Measurements from ENCODE around the gene AHI1.

Gene AHI1

GRCh38 chr6:135328136-135328535, 169.4 kb downstream of the AHI1 start:
- no peak for DNase-seq (ENCODE audit: low spot score)

DNA sequence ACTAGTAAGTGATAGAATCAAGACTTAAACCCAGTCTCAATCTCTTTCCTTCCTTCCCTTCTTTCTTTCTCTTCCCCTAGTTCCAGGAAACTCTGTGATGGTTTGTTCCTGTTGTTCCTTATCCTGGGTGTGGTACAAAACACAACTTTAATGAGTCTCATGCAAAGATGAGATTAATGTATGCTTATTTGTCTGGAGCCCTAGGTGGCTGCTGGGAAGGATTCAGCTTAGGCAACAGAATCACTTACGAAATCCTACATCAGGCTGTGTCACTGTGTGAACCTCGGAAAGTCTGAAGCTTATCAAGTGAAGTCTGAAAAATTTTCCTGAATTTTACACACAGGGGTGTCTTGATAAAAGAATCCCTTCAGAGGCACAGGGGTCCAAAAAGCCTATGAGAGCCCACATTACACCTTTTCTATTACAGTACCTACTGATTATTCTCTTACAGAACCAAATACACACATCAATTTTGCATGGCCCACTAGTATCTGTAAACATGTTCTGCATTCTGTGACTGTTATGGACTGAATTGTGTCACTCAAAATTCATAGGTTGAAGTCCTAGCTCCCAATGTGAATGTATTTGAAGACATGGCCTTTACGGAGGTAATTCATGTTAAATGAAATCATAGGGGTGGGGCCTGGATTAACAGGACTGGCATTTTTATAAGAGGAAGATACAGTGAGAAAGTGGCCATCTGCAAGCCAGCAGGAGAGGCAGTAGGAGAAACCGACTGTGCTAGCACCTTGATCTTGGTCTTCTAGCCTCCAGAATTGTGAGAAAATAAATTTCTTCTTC, 171.7 kb downstream of the AHI1 start:
- DNase-seq (ENCODE audit: low spot score): no peak

DNA sequence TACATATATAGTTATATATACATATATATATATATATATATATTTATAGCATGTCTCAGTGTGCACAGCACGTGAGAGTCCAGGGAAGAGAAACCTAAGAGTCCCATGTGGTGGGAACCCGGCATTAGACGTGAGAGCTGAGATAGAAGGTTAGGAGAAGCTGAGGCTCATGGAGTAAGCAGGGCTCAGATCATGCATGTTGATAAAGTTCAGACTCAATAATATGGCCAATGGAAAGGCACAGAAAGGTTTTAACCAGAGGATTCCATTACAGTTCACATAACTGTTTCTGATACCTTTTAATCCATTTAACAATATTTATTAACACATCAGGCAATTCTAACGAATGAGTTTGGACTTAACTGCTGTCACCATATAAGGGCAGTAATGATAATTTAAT, 173.0 kb downstream of the AHI1 start:
- DNase-seq (ENCODE audit: low spot score): no peak

DNA sequence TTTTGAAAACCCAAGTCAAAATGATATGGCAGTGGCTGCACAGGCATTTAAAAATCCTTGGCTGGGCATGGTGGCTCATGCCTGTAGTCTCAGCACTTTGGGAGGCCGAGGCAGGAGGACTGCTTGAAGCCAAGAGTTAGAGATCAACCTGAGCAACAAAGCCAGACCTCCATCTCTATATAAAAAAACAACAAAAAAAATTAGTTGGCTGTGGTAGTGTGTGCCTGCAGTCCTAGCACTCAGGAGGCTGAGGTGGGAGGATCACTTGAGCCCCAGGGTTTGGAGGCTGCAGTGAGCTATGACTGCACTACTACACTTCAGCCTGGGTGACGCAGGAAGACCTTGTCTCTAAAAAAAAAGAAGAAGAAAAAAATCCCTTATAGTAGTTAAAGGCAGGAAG, 173.6 kb downstream of the AHI1 start:
- DNase-seq (ENCODE audit: low spot score): no peak

DNA sequence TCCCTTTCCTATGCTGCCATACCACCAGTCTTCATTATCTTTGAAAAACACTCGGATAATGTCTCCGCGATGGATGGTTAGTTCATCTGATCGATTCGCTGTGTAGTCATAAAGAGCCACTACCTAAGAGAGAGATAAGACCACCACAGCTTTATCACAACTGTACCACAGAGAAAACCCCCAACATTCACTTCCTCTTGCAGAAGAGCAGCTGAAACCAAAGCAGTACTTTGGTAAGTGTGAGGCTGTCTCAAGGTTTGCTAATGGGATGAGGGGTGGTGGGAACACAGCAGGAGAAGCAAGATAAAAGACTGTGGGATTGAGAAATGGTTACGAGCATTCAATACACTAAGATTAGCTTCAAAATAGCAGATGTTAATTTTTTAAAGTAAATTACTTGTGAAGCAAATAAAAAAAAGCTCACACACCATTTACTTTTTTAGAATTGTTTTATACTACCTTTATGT, 174.3 kb downstream of the AHI1 start:
- DNase-seq (ENCODE audit: low spot score): no peak

- no peak for DNase-seq (ENCODE audit: low spot score)
Observed at GRCh38 chr6:135322427-135323201, 174.9 kb downstream of the AHI1 start.

GRCh38 chr6:135320721-135321621, 176.6 kb downstream of the AHI1 start:
- no peak for DNase-seq (ENCODE audit: low spot score)

GRCh38 chr6:135319819-135320218, 177.7 kb downstream of the AHI1 start:
- DNase-seq (ENCODE audit: low spot score): no peak

GRCh38 chr6:135318738-135319469, 178.6 kb downstream of the AHI1 start:
- no peak for DNase-seq (ENCODE audit: low spot score)

DNA sequence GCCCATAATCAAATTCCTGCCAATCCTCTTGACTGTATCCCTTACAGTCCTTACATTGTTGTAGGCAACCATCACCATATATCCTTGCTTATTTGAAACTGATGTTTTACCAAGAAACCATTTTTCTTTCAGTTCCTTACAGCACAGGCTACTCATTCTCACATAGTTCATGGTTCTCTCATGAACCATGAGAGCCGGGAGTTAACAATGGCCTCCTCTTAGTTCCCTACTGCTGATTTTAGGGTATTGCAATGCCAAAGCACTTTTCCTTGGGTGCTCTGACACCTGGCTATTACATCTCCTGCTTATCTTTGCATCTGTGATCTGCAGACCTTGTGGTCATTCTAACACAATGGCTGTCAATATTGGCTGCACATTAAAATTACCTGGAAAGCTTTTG, 183.0 kb downstream of the AHI1 start:
- DNase-seq (ENCODE audit: low spot score): no peak

DNA sequence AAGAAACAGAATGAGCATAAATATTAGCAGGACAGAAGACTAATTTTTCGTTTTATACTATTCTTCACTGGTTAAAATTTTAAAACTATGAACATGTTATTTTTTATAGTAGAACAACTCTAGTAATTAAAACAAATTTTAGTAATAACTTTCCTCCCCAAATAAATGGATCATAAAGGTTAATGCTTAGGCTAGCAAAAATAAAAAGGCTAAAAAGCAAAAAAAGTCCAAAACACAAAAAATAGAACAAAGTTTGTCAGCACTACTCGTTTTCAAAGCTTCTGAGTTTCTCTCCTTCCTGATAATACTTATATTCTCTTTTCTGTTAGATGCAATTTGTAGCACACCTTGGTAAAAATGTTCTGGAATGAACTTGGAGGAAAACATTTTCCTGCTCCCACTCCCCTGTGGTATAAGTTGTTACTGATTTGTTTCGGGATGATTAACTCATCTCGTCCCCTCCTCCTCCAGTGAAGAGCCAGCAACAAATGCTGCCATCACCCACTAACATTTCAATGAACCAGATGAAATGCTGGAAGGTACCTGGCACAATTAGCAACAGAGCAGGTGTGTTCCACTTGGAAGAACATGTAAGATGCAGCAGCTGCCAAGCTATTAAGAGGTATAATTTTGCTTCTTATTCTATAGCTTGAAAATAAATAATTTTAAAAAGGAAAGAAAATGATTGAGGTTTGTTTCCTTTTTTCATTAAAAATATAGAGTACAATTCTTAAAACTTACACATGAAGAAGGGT, 185.9 kb downstream of the AHI1 start:
- no peak for DNase-seq (ENCODE audit: low spot score)

- no peak for DNase-seq (ENCODE audit: low spot score)
Observed at GRCh38 chr6:135310291-135310690, 187.2 kb downstream of the AHI1 start.

DNA sequence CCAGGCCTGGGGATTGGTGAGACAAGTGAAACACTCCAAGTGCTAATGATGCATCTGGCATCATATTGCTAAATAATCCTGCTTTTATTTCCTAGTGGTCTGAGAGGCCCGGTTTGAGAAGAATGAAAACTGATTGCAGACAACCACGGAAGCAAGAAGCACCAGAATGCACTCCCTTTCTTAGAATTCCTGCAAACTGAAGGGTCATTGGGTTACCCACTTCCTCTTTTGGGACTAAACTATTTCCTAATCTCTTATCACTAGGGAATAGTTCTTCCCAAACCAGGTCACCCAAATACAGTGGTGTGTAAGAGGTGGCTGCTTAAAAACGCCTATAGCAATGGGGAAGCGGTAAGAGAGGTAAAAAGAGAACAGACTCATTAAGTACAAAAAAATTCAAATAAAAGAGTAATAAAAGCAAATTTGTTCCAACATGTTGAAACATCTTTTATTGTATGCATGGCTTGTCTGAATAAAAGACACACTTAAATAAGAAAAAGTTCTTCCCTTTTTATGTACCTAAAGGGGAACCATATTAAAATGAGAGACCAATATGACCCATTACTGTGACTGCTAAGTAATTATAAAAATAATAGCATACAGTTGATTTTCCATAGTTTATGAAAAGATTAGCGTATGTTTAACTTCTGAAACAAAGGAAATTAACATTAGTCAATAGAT, 190.7 kb downstream of the AHI1 start:
- DNase-seq (ENCODE audit: low spot score): no peak

DNA sequence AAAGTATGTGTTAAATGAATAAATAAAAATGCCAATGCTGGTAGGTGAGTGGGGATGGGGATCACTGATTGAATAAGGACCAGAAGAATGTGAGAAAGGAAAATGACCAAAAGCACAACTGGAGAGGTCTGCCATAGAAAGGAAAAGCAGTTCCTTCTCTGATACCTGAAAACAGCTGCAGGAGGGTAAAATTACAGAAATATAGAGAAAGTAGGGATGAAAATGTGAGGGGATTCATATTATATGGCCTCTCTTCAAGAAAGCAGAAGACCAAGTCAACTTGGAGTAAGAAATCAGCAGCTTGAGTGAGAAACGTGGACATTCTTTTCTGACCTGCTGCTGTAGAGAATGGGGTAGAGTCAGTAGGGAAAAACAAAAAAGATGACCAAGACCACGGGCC, 191.4 kb downstream of the AHI1 start:
- no peak for DNase-seq (ENCODE audit: low spot score)

DNA sequence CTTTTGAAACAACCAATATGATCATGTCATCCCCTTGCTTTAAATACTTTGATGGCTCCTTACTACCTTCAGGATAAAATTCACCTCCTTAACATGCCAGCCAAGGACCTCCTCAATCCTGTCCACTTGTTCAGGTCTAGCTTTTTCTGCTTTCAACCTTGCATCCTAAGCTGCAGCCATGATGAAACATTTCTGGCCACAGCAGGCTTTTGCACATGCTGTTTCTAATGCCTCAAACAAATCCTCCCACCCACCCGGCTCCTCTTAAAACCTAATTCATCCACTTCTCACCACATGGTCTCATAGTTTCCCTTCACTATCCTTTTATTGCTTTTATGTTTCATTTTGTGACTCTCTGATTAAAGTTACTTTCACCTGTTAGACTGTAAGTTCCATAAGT, 191.9 kb downstream of the AHI1 start:
- DNase-seq (ENCODE audit: low spot score): no peak

DNA sequence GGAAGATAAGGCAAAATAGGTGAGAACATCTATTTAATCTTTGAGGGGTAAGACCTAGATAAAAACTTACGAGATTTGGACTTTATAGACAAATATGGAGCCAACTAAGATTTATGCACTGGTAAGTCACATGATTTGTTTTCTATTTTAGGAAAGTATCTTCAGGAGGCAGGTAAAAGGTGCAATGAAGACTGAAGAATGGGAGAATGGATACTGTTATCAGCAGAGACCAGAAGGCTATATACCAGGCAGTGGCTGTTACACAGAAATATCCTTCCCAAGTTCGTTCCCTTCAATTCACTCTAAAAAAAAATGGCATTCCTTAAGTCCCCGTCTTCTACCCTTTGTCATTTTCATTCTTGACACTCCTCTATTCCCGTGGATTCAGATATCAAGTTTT, 192.7 kb downstream of the AHI1 start:
- DNase-seq (ENCODE audit: low spot score): no peak

- no peak for DNase-seq (ENCODE audit: low spot score)
Observed at GRCh38 chr6:135301304-135301703, 196.2 kb downstream of the AHI1 start.

GRCh38 chr6:135300576-135300975, 197.0 kb downstream of the AHI1 start:
- DNase-seq (ENCODE audit: low spot score): no peak

GRCh38 chr6:135299256-135299655, 198.3 kb downstream of the AHI1 start:
- no peak for DNase-seq (ENCODE audit: low spot score)

GRCh38 chr6:135298455-135298854, 199.1 kb downstream of the AHI1 start:
- no peak for DNase-seq (ENCODE audit: low spot score)
